GM11168 (cell line): ENCODE results near the gene TARBP1.
"Not testable (repeated sequence)": the region's sequence is repeated elsewhere in the genome, so short reads cannot be mapped to it uniquely, and the experiment has no call there.

Experiments used
- in situ Hi-C: fragments of 300-500 bp; cut with MboI; formaldehyde crosslinking; loops from one replicate; pipeline ENCODE4 v1.12.0; 2022; ENCODE audit warnings: low sequenced_read_pairs; ENCODE audit not compliant: unreplicated experiment

The TARBP1 gene

DNA sequence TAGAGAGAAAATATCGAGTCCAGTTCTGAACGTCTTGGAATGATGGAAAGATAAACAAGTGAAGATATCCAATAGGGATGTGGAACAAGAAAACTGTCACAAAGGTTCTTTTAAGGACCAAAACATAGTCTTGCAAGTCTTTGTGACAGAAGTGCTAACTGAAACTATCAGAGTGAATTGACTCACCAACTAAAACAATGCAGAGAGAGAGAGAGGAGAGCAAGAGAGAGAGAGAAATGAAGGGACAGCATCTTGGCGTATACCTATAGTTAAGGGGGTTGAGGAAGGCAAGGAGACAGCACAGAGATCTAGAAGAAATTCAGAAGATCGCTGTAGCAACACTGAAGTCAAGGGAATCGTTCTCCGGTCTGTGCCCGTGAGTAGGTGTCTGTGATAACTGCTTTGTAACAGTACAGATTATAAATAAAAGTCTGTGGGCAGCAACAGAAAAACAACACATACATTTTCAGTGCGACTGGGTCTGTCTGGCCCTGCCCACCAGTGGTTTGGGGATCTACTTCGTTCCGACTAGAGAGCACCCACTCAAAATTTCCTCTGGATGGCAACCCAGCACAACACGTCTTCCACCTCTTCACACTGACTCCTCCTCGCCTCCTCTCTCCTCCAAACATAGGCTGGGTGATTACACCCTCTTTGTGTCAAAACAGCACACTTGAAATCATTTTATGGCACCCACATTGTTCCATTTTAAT is 110.5 kb downstream of the TARBP1 start:
- in situ Hi-C loops, result no loop called here

DNA sequence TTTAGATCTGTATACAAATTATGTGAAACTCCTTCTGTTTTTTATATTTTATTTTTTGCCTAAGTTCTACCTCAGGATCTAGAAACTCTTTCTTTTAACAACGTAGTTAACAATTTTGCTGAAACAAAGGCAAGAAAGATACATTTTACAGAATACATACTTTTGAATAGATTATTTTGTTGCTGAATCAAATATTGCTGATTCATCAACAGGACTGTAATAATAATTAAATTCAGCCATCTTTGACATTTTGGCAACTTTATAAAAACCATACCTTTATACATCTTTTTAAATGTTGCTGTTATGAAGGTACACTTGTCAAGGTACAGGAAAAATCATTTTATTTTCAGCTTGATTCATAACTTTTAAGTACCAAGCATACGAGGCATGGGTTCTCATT is 116.4 kb downstream of the TARBP1 start:
- in situ Hi-C loops, result no loop called here

DNA sequence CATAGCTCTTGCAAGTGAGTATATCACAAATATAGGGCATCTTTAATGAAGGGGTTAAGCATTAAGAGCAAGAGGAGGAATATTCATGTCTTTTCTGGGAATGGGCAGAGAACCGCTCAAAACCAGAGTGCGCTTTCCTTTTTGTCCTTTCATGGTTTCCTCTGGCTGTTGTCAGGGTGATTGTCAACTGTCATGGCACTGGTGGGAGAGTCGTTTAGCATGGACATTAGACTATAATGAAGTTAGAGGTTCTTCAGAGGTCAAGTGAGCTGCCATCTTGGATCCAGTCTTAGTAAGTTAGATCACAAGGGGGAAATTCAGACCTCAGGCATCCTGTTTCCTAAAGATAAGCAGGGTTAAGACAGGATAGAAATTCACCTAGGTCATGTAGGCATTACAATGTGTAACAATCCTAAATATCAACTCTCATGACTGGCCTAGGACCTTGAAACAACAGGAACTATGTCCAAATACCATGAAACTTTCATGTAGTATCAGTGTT is 117.8 kb downstream of the TARBP1 start:
- in situ Hi-C loops, result no loop called here

DNA sequence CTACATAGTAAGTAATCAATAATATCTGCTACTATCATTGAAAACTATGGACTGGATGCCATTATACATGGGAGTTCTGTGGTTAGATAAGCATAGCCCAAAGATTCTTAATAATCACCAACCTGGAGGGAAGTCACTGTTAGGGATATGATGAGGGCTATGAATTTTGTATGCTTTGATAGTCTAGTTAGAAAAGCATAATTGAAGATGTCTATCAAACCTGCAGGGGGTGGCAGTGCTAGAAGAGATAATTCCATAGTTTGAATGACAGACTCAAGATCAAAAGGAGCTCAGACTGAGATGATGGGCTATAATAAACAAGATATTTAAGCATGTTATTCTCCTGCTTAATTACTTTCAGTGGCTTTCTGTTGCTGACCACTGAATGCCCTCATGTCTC is 121.1 kb downstream of the TARBP1 start:
- in situ Hi-C loops, result no loop called here

DNA sequence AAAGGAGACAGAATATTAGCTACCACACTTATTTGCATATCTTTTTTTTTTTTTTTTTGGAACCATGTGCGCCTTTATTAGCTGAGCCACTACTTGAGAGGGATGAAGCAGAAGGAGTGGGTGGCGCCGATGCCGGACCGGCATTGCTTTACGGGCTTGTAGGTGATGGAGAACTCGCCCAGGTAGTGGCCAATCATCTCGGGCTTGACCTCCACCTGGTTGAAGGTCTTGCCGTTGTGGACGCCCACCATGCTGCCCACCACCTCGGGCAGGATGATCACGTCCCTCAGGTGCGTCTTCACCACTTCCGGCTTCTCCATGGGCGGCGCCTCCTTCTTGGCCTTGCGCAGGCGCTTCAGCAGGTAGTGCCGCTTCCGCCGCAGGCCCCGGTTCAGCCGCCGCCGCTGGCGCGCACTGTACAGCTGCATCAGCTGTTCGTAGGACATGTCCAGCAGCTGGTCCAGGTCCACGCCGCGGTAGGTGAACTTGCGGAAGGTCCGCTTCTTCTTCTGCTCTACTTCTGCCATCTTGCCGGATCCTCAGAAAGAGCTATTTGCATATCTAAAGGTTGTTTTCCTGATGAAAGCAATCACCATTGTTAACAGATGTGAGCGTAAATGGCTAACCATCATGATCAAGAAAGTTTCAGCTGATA is 122.2 kb downstream of the TARBP1 start:
- in situ Hi-C loops, result not testable (repeated sequence)

DNA sequence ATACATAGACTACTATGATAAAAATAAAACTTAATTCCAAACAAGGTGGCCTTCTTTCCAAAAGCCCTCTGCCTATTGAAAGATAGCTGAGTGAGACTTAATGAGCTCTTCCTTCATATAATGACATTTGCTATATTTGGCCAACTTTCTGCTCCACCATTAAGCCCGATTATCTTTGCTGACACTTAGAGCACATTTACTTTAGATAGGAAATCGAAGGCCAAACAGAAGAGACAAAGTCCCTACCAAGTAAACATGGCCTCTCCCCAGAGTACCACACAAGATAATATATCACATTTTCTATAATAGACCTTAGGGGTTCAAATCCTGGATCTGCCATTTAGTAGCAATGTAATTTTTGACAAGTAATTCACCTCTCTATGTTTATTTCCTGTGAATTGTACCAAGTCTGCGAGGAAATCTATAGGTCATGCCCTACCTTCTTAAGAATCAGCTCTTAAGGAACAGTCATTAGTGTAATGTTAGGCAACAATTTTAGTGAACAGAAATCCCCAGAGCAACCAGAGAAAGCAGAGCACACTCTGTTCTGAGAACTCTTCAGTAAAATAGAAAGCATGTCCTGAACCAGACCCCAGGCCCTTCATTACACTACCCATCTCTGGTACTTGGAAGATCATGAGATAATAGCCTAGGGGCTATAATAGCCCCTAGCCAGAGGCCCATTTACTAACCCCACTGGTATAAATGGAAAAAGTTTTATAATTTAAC is 123.0 kb downstream of the TARBP1 start:
- in situ Hi-C loops, result no loop called here

DNA sequence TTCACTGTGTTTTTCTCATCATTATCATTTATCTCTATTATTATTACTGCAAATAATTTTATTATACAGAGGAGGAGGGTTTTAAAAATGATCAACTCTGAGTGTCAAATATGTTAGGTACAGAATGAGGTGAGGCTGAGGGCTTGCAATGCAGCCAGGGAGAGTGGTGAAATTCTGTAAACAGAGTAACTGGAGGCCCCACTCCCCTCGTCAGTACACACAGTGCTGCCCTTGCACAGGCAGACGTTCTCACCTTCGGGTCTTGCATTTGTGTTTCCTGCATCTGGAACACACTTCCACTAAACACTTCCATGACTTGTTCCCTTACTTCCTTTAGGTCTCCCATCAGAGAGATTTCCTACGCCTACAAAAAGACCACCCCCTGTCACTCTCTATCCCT is 130.0 kb downstream of the TARBP1 start:
- in situ Hi-C loops, result no loop called here

DNA sequence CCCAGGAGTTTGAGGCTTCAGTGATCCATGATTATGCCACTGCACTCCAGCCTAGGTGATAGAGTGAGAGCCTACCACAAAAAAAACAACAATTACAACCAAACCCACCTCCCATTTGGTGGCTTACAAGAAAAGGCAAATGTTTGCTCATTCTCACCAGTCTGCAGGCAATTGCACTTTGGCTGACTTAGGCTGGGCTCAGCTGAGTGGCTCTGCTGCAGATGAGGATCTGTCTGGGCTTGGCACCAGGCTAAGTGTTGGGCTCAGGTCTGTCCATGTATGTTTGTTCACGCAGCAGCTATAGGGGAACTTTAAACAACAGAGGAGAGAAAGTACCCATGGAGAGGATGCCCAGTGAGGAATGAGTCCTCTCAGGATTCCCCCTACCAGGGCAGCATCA is 133.7 kb downstream of the TARBP1 start:
- in situ Hi-C loops, result no loop called here

DNA sequence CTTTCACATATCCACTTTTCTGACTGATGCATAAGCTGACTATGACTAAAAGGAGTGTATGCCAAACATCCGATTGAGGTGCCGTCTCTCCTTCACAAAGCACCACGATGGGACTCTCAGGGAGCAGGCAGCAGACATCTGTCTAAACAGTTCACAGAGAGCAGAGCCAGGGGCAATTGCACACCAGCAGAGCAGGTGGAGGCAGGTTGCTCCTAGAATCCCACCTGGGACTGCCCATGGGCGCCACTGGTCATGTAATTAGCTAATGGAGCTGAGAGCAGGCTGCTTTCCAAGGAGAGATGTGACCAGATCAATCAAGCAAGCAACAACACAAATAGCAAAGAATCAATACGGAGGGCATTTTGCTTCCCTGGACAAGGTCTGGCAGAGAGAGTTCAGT is 136.2 kb downstream of the TARBP1 start:
- in situ Hi-C loops, result no loop called here
